Pons (tissue), 1 donor: ENCODE measurements around the gene RPS8.
"Not testable (repeated sequence)": the region's sequence is repeated elsewhere in the genome, so short reads cannot be mapped to it uniquely, and the experiment has no call there.

Experiments used
- DNase-seq: peaks from one replicate; pipeline ENCODE4 v3.0.0-alpha.2; 2016; ENCODE audit warnings: low spot score

RPS8 gene

GRCh38 chr1:44780583-44781121, 5.3 kb downstream of the RPS8 start:
- DNase-seq: no peak

- DNase-seq: no peak
Measured at GRCh38 chr1:44783697-44784093, 8.4 kb downstream of the RPS8 start.

- no peak for DNase-seq
Measured at GRCh38 chr1:44784094-44785028, 9.0 kb downstream of the RPS8 start.

DNA sequence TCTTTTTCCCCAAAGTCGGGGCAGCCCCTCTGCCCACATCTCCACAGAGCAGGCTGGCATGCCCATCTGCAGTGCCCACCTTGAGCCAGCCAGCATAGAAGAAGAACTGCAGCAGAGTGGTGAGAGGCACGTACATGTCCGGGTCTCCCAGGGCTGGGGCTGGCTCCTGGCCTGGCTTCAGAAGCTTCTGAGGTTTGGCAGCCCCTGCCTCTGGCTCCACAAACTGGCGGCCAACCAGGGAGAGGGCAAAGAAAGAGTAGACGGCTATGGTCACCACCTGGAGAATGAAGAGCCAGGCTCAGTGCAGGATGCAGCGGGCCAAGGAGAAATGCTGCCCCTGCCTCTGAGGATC, 9.7 kb downstream of the RPS8 start:
- no peak for DNase-seq

GRCh38 chr1:44785501-44786137, 10.3 kb downstream of the RPS8 start:
- DNase-seq: no peak

GRCh38 chr1:44786138-44786840, 10.9 kb downstream of the RPS8 start:
- DNase-seq: no peak

DNA sequence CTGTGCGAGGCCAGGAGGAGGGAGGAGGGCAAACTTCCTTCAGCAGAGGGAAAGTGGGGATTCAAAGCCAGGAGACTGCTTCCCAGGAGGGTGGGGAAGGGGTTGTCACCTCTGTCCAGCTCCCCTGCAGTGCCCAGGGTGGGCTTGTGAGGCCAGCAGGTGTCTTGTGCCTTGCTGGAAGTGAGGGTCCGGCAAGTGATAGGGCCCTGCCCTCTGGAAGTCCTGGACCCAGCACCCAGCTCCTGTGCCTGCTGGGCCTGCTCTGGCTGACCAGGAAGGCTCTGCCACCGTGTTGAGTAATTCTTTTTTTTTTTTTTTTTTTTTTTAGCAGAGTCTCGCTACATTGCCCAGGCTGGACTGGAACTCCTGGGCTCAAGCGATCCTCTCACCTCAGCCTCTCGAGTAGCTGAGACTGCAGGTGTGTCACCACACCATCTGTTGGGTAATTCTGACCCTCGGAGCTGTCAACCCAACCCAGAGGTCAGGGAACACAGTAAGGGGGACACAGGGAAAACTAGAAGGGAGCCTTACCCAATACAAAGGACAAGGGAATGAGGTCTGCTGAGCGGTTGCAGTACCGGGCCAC, 11.6 kb downstream of the RPS8 start:
- DNase-seq: no peak

DNA sequence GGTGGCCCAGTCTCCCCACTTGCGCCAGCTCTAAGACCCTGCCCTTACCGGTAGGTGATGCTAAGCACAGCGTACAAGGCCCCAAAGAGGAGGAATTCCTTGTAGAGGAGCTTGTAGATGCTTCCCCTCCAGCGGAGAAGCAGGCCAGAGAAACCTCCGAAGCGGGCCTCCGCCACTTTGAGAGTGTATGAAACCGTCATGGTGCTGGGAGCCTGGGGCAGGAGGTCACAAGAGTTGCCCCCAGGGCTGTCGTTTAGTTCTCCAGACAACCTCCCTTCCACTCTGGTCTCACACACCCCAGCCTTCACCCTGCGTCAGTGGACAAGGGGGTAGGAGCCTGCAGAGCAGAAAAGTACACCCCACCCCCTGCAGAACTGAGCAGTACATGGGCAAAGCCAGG, 12.2 kb downstream of the RPS8 start:
- no peak for DNase-seq

DNA sequence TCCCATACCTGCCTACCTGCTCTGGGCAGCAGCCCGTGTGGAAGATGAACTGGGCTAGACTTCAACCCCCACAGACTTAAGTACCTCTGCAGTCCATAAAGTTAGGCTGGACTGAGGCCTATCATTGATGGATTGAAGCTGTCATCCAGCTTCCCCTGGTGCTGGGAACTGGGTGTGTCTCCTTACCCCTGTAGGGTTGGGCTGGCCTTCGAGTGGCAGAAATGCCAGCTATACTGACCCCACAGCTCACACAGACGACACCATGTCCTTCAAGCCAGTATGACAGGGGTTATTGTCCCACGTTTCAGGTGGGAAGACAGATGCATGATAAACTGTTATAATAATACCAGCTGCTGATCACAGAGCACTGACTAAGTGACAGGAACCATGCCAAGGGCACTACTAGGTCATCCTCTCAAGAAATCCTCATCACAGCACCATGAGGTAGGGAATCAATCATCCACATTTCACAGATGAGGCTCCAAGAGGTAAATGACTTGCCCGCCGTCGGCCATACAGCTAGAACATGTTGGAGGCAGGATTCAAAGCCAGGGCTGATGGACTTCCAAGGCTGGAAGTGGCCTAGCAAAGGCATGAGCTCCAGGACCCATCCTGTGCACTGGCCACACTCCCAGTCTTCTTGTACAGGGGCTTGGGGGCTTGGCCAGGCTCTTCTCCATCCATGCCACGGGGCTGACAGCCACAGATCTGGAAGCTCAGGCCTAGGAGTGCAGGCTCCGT, 12.9 kb downstream of the RPS8 start, which contains the start of gene BEST4:
TSS of gene BEST4 (minus strand) at position 51 of the 741 bp plus-strand sequence. CDS start 465 bp downstream, outside the sequence.
- no peak for DNase-seq

- no peak for DNase-seq
Measured at GRCh38 chr1:44790968-44791801, 15.8 kb downstream of the RPS8 start.

- DNase-seq: no peak
Measured at GRCh38 chr1:44792736-44793502, 17.6 kb downstream of the RPS8 start.

DNA sequence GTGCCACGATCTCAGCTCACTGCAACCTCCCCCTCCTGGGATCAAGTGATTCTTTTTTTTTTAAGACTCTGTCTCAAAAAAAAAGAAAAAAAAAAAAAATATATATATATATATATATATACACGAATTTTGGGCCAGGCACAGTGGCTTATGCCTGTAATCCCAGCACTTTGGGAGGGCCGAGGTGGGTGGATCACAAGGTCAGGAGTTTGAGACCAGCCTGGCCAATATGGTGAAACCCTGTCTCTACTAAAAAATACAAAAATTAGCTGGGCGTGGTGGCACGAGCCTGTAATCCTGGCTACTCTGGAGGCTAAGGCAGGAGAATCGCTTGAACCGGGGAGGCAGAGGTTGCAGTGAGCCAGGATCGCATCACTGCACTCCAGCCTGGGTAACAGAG, 22.5 kb downstream of the RPS8 start:
- not testable (repeated sequence) for DNase-seq

DNA sequence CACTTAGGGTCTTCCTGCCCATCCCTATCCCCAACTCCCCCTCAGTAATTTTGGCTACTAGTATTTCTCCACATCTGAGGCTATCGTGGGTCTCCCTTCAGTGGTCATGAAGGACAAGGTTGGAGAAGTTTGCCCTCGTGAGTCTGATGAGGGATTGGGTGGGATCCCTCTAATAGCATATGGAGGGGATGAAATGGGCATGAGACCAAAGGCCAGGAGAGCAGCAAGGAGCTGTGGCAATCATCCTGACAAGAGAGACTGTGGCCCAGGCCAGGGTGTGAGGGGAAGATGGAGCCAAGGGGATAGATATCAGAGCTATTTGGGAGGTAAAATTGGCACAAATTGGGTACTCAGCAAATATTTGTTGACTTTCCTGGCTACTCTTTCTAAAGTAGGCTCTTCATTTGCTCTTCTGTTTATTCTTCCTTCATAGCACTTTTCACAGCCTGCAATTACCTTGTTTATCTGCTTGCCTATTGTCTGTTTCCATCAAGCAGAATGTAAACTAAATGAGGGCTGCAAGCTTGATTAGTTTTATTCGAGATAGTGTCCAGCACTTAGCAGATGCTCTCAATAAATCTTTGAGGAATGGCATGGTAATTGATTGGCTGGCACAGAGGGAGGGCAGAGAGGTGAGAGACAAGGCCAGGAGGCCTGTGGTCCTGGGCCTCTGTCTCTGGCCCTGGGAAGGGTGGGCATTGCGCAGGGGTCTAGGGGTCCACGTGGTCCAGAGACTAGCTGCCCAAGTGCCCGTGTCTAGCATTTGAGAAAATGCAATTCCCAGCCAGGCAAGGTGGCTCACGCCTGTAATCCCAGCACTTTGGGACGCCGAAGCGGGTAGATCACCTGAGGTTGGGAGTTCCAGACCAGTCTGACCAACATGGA, 23.4 kb downstream of the RPS8 start:
- DNase-seq: no peak

GRCh38 chr1:44799770-44800584, 24.6 kb downstream of the RPS8 start, which contains the start of gene PLK3:
TSS of gene PLK3 (plus strand) at chr1:44800377. CDS start at chr1:44800464, 87 bp downstream.
- peak; percentile 98 for DNase-seq

DNA sequence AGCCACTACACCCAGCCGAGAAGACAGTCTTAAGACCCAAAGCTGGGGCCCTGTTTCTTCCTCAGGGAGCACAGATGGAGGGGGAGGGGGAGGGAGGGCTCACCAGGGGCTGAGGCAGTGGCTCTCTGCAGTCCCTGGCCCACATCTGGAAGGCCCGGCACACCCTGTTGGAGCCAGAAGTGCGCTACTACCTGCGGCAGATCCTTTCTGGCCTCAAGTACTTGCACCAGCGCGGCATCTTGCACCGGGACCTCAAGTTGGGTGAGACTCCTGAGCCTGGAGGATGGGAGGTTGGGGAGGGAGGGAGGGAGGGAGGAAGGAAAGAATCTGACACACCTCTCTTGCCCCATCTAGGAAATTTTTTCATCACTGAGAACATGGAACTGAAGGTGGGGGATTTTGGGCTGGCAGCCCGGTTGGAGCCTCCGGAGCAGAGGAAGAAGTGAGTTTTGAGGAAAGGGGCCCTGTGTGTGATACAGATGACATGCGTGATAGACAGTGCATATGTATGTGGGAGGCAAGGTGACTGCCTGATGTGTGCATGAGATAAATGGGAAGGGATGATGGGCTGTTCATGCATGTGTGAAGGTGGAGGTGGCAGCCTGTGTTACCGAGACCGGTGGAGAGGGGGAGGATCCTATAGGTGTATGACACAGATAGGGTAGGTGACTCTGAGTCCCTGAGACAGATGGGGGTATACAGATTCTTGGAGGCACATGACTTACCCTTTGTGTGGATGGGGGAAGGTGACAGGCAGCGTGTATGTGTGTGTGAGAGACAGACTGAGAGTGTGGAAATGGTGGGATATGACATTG, 26.4 kb downstream of the RPS8 start:
- DNase-seq: no peak

DNA sequence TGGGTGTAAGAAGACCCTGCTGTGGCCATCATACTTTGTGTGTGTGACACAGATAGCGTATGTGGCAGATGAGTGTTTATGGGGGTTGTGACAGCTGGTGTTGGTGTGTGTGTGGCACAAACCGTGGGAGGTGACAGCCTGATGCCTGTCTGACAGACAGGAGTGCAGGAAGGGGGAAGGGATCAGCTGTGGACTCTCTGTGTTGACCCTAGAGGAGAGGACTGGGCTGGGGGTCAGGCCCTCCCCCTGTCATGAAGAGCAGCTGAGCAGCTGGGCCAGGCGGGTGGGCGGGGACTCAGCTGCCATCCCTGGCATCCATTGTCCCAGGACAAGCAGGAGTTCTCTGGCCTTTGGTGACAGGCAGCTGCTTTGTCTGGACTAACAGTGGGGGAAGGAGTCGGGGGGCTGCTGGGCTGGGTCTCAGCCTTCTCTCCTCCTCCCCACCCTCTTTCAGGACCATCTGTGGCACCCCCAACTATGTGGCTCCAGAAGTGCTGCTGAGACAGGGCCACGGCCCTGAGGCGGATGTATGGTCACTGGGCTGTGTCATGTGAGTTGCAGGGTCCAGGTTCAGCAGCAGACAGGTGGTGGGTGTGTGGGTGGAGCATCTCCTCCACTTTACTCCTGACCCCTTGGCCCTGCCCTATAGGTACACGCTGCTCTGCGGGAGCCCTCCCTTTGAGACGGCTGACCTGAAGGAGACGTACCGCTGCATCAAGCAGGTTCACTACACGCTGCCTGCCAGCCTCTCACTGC, 27.1 kb downstream of the RPS8 start:
- DNase-seq: peak; percentile 65
